Measurements from ENCODE around the gene TEX22.
"Not testable (repeated sequence)": the region's sequence is repeated elsewhere in the genome, so short reads cannot be mapped to it uniquely, and the experiment has no call there.

The TEX22 gene

DNA sequence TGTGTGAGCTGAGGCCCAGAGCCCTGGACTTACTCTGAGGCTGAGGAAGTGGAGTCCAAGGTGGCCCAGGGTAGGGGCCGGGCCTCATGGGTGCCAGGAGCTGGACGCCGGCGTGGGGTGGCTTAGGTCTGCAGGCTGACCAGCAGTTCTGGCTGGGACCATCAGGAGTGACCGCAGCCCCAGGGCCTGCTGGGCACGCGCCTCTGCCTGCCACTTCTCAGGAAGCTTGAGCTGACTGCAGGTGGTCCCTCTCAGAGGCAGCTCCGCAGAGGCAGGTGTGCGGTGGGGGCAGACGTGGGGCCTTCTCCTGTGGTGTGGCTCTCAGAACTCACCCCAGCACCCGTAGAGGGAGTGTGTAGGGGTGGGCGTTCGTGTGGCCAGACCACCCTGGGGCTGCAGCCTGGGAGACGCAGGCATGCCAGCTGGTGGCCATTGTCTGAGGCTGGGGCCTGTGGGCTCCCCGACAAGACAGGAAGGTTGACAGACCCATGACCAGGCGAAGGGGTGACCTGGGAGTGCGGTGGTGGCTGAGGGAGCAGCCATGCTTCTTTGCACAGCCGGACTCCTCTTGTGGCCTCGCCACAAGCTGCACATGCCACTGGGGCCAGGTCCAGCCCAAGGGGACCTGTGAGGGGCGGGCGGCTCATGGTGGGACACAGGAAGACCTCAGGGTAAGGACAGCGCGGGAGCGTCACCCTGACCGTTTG, 40.0 kb upstream of the TEX22 start:
- Mint-ChIP-seq H3K27me3 (no peaks in the 10 kb centered on the region), H3K9me3 (no peaks in the 10 kb centered on the region), H3K36me3 (peaks cover 5% of the 10 kb centered on the region), H3K4me3 (no peak overlapping the region), H3K4me1 (peaks cover under 1% of the 10 kb centered on the region), H3K27ac (no peak overlapping the region)
- DNase-seq (ENCODE audit: low spot score in 2 of 2) (no peak), ATAC-seq (ENCODE audit: low read depth) (no peak)

DNA sequence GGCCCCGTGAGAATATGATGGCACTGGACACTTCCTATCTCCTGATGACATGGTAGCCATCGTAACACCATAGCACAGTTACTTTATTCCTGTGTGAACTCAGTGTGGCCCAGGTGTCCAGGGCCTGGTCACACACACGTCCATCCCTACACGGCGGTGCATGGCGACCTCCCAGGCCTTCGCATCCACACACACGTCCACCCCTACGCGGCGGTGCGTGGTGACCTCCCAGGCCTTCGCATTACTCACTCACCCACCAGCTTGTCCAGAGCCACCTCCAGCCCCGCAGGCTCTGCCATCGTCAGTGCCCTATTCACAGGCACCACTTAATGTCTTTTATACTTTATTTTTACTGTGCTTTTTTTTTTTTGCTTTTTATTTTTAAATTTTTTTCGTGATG, 39.4 kb upstream of the TEX22 start:
- Mint-ChIP-seq H3K4me1 (peaks cover 5% of the 10 kb centered on the region), H3K36me3 (peaks cover 5% of the 10 kb centered on the region), H3K9me3 (no peaks in the 10 kb centered on the region), H3K27me3 (no peaks in the 10 kb centered on the region), H3K27ac (no peak overlapping the region), H3K4me3 (no peak overlapping the region)
- ATAC-seq (ENCODE audit: low read depth) (no peak), DNase-seq (ENCODE audit: low spot score in 2 of 2) (no peak)

DNA sequence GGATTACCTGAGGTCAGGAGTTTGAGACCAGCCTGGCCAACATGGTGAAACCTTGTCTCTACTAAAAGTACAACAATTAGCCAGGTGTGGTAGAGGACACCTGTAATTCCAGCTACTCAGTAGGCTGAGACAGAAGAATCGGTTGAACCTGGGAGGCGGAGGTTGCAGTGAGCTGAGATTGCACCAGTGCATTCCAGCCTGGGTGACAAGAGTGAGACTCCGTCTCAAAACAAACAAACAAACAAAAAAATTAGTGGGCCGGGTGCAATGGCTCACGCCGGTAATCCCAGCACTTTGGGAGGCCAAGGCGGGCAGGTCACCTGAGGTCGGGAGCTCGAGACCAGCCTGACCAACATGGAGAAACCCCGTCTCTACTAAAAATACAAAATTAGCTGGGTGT, 36.9 kb upstream of the TEX22 start:
- H3K4me3 Mint-ChIP-seq; ATAC-seq (ENCODE audit: low read depth); H3K27me3 Mint-ChIP-seq; H3K36me3 Mint-ChIP-seq; H3K4me1 Mint-ChIP-seq; DNase-seq (ENCODE audit: low spot score in 2 of 2); H3K27ac Mint-ChIP-seq; H3K9me3 Mint-ChIP-seq: not testable (repeated sequence)

DNA sequence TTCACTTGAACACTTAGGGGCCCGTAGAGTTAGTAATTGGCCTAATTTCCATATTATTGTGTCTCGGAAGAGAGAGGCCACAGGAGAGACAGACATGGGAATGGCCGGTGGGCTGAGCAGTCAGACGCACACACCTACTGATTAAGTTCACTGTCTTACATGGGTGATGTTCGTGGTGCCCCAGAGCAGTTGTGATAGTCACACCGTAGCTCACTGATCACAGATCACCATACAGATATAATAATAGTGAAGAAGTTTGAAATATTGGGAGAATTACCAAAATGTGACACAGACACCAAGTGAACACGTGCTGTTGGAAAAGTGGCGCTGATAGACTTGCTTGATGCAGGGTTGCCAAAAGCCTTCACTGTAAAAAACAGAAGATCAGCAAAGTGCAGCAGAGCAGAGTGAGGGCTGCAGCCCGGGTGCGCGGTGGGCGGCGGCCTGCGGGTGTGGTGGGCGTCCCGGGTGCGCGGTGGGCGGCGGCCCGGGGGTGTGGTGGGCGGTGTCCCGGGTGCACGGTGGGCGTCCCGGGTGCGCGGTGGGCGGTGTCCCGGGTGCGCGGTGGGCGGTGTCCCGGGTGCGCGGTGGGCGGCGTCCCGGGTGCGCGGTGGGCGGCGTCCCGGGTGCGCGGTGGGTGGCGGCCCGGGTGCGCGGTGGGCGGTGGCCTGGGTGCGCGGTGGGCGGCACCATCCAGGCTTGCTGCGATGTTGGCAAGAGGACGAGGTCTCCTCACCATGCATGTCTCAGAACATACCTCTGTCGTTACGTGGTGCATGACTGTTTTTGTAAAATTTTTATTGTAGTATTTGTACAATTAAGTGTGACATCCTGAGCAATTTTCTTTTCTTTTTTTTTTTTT, 34.3 kb upstream of the TEX22 start:
- ATAC-seq (ENCODE audit: low read depth), result peak; percentile 80
- H3K4me1 Mint-ChIP-seq, result peaks cover 7% of the 10 kb centered on the region
- H3K4me3 Mint-ChIP-seq, result peak overlapping the region; percentile 84
- H3K36me3 Mint-ChIP-seq, result peaks cover 5% of the 10 kb centered on the region
- peak overlapping the region; percentile 62 for H3K27ac Mint-ChIP-seq
- H3K27me3 Mint-ChIP-seq, result no peaks in the 10 kb centered on the region
- no peaks in the 10 kb centered on the region for H3K9me3 Mint-ChIP-seq
- DNase-seq (ENCODE audit: low spot score in 2 of 2), result peak in 1 of 2 donors; percentile 53

DNA sequence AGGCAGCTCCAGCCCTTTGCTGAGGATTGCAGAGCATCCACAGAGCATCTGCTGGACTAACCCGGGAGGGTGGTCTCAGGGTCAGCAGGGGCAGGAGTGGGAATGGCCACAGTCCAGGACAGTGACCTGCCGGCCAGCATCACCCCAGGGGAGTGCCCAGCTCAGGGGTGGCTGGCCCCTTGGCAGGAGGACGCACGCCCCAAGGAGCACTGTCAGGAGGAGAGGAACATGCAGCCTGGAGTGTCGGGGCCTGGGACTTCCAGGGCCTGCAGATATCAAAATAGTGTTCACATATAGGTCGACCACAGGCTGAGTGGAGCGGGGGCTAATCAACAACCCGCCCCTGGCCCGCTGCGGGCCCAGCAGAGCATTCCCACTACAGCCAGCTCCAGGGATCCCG, 33.2 kb upstream of the TEX22 start:
- Mint-ChIP-seq H3K4me3 (no peak overlapping the region), H3K4me1 (peaks cover 7% of the 10 kb centered on the region)

DNA sequence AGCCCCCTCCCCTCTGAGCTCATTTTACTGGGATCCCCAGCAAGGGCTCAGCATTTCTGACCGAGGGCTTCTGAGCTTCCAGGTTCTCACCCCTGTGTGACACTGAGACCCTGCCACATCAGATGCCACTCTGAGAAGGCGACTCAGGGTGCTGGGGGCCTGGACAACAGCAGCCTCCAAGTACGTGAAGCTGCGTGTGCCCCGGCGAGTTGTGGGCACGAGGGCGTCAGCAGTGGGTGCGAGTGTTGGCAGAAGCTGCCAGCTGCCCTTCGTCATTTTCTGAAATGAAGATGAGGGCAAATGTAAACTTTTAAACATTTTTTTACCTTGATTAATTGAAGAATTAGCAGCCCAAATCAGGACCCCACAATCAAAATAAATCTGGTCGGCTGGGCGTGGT, 32.7 kb upstream of the TEX22 start:
- Mint-ChIP-seq H3K27ac (no peak overlapping the region), H3K4me3 (no peak overlapping the region), H3K36me3 (peaks cover 5% of the 10 kb centered on the region), H3K4me1 (peaks cover 7% of the 10 kb centered on the region), H3K27me3 (no peaks in the 10 kb centered on the region), H3K9me3 (no peaks in the 10 kb centered on the region)
- DNase-seq (ENCODE audit: low spot score in 2 of 2) (no peak), ATAC-seq (ENCODE audit: low read depth) (no peak)

More for the DNA sequence above, 33.2 kb upstream of the TEX22 start:
- DNase-seq (ENCODE audit: low spot score in 2 of 2) (no peak), ATAC-seq (ENCODE audit: low read depth) (no peak)
- Mint-ChIP-seq H3K36me3 (peaks cover 5% of the 10 kb centered on the region), H3K9me3 (no peaks in the 10 kb centered on the region), H3K27me3 (no peaks in the 10 kb centered on the region), H3K27ac (no peak overlapping the region)

DNA sequence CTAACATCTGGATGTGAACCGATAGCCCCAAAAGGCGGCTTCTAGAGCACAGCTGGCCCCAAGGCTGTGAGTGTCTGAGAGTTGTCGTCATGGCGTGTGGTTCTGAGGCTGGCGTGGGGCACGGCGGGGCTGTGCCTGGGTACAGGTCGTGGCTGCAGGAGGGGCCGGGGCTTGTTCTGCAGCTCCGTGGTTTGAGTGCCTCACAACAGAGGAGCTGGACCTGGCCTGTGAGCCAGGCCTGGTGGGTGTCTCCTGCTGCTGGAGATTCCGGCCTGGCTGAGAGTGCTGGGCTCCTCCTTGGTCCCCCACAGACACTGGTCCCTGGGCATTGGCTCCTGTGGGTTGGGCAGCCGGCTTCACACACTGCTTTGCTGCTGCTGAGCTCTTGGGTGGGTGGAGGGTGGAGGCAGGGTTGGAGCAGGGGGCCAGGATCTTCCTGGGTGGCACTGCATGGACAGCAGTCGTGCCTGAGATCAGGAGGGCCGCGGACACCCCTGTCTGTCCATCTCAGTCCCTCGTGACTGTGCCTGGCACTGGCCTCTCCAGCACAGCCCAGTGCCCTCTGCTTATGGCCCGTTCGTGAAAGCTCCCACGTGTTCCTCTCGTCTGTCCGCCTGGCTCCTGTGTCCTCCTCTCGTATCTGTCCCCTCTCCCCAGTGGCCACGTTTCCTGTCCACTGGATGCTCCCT, 31.8 kb upstream of the TEX22 start:
- H3K4me1 Mint-ChIP-seq, result peaks cover 10% of the 10 kb centered on the region
- H3K36me3 Mint-ChIP-seq, result peaks cover 2% of the 10 kb centered on the region
- DNase-seq (ENCODE audit: low spot score in 2 of 2) (no peak), ATAC-seq (ENCODE audit: low read depth) (no peak)
- no peak overlapping the region for H3K27ac Mint-ChIP-seq
- H3K27me3 Mint-ChIP-seq, result no peaks in the 10 kb centered on the region
- no peaks in the 10 kb centered on the region for H3K9me3 Mint-ChIP-seq
- H3K4me3 Mint-ChIP-seq, result no peak overlapping the region

DNA sequence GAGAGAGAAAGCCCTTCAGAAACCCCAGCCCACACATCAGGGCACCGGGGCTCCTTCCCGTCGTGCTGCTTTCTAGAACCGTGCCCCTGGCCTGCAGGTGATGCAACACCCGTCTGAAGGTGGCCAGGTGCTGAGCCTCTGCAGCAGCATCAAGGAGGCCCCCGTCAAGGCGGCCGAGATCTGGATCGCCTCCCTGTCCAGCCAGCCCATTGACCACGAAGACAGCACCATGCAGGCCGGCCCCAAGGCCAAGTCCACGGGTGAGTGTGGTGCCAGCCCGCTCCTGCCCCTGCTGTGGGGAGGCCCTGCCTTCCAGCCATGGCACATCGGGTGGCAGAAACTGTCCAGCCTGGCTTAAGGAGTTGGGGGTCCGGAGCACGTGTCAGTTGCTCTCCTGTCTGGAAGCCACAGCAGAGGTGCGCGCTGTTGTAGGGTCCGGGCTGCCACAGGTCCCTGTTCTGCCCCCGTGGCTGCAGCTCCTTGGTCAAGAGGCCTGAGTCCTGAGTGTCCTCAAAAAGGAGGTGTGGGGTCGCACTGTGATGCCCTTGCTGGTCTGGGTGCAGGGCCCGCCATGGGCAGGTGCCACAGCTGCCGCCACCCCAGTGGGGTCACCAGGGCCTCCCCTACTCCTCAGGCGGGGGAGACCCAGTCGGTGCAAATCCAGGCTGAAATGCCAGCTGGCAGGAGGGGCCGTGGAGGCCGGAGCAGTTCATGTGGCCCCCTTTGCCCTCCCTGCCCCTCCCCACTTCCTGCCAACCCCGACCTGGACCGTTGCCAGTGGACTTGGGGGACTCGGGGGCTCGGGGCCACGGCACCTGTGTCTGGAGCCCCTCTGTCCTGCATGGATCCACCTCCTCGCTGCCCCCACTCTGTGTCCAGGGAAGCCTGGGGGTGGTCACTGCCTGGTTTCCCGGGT, 31.0 kb upstream of the TEX22 start:
- peaks cover 2% of the 10 kb centered on the region for H3K36me3 Mint-ChIP-seq
- peaks cover 10% of the 10 kb centered on the region for H3K4me1 Mint-ChIP-seq
- DNase-seq (ENCODE audit: low spot score in 2 of 2) (no peak), ATAC-seq (ENCODE audit: low read depth) (no peak)
- no peak overlapping the region for H3K4me3 Mint-ChIP-seq
- no peaks in the 10 kb centered on the region for H3K27me3 Mint-ChIP-seq
- no peaks in the 10 kb centered on the region for H3K9me3 Mint-ChIP-seq
- no peak overlapping the region for H3K27ac Mint-ChIP-seq

DNA sequence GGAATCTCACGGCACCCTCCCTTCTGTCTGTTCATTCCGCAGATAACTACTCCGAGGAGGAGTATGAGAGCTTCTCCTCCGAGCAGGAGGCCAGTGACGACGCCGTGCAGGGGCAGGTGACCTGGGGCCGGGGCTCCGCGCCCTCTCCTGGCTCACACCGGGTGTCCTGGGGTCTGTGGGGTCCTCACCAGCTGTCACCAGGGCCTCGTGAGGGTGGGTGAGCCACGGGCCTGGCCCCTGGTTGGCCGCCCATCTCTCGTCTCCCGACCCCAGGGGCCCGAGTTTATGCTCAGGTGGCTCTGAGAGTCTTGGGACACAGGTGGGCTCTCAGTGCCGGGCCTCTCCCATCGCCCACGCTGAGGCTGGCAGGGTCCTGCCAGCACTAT, 30.3 kb upstream of the TEX22 start:
- Mint-ChIP-seq H3K27ac (no peak overlapping the region), H3K9me3 (no peaks in the 10 kb centered on the region), H3K4me3 (no peak overlapping the region), H3K27me3 (no peaks in the 10 kb centered on the region), H3K36me3 (peaks cover 2% of the 10 kb centered on the region), H3K4me1 (peaks cover 10% of the 10 kb centered on the region)
- DNase-seq (ENCODE audit: low spot score in 2 of 2) (no peak), ATAC-seq (ENCODE audit: low read depth) (no peak)

DNA sequence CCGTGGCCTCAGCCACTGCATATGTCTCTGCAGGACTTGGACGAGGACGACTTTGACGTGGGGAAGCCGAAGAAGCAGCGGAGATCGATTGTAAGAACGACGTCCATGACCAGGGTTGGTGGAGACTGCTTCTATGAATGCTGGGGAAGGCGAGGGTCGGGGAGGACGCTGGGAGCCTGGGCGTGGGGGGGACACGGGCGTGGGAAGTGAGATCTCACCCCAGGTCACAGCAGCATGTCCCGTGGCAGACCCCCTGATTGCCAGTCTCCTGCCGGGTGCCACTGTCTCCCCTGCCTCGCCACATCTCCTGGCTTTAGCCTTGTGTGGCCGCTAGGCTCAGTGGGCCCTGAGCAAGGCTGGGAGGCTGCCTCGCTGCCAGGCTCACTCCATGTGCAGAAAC, 29.9 kb upstream of the TEX22 start:
- no peak overlapping the region for H3K4me3 Mint-ChIP-seq
- peaks cover 2% of the 10 kb centered on the region for H3K36me3 Mint-ChIP-seq
- H3K4me1 Mint-ChIP-seq, result peaks cover 10% of the 10 kb centered on the region
- DNase-seq (ENCODE audit: low spot score in 2 of 2) (no peak), ATAC-seq (ENCODE audit: low read depth) (no peak)
- H3K27ac Mint-ChIP-seq, result no peak overlapping the region
- no peaks in the 10 kb centered on the region for H3K9me3 Mint-ChIP-seq
- no peaks in the 10 kb centered on the region for H3K27me3 Mint-ChIP-seq

DNA sequence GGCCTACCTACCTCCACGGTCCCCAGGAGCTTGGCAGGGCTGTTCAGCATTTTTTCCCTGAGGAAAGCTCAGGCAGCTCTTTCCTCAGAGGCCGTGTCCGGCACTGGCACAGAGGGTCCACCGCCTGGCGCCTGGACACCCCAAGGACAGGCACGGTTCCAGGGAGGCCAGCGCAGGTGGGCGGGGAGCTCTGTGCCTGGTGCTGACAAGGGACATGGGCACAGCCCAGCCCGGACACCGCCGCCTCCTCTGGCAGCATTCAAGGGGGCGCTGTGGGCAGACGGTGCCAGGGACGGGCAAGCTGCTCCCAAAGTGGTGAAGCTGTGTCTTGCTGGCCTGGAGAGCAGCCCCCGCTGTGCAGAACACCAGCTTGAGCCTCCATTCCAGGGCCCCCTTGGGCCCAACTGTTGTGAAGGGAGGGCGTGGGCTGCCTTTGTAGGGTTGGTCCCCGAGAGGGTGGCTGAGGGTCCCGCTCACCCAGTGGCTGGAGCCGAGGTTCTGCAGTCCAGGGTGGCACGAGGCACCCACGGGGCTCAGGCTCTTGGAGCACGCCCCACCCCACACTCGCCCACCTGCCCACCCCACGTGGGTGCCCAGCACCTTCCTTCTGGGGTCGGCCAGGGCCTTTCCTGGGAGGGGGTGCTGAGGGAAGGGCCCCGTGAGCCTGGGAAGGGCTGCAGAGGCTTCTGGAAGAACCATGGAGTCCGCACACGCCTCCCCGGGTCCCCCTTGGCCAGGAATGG, 29.3 kb upstream of the TEX22 start:
- no peak overlapping the region for H3K4me3 Mint-ChIP-seq
- no peak for DNase-seq (ENCODE audit: low spot score in 2 of 2)
- no peak for ATAC-seq (ENCODE audit: low read depth)
- no peak overlapping the region for H3K27ac Mint-ChIP-seq
- H3K27me3 Mint-ChIP-seq, result no peaks in the 10 kb centered on the region
- H3K9me3 Mint-ChIP-seq, result no peaks in the 10 kb centered on the region
- peaks cover 3% of the 10 kb centered on the region for H3K4me1 Mint-ChIP-seq
- peaks cover 2% of the 10 kb centered on the region for H3K36me3 Mint-ChIP-seq

DNA sequence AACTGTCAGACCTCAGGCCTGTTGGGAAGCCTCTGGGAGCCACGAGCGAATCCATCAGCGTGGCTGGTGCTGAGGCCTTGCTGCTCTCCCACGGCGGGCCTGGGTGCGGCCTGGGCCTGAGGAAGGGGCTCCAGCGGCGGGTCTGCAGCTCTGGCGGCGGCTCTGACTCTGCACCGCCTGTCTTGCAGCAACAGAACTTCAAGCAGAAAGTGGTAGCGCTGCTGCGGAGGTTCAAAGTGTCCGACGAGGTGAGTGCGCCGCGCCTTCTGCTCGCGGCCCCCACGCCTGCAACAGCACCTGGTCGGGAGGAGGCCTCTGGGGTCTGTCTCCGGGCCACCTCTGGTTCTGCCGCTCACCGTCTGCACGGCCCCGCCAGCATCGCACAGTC, 28.7 kb upstream of the TEX22 start:
- no peak for DNase-seq (ENCODE audit: low spot score in 2 of 2)
- H3K36me3 Mint-ChIP-seq, result peaks cover 2% of the 10 kb centered on the region
- no peak for ATAC-seq (ENCODE audit: low read depth)
- peaks cover 3% of the 10 kb centered on the region for H3K4me1 Mint-ChIP-seq
- no peak overlapping the region for H3K27ac Mint-ChIP-seq
- H3K27me3 Mint-ChIP-seq, result no peaks in the 10 kb centered on the region
- no peak overlapping the region for H3K4me3 Mint-ChIP-seq
- no peaks in the 10 kb centered on the region for H3K9me3 Mint-ChIP-seq

DNA sequence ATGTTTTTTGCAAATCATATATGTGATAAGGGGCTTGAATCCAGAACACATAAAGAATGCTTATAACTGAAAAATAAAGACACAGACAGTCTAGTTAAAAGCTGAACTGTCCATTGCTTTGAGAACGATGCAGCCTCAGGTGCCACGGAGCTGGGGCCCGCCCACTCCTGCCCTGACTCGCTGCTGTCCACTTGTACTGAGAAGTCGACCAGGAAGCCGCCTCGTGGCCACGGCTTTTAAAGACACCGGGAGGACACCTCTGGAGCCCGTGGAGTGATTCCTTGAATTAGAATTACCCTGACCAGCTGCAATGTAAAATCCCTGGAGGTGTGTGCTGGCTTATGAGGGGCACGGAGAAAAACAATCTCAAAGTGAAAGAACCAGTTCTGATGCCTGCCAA, 23.9 kb upstream of the TEX22 start:
- peaks cover 2% of the 10 kb centered on the region for H3K36me3 Mint-ChIP-seq
- peaks cover 8% of the 10 kb centered on the region for H3K4me1 Mint-ChIP-seq
- H3K9me3 Mint-ChIP-seq, result peaks cover 1% of the 10 kb centered on the region
- H3K27me3 Mint-ChIP-seq, result no peaks in the 10 kb centered on the region
- ATAC-seq (ENCODE audit: low read depth) (no peak), DNase-seq (ENCODE audit: low spot score in 2 of 2) (no peak)
- H3K27ac Mint-ChIP-seq, result no peak overlapping the region
- no peak overlapping the region for H3K4me3 Mint-ChIP-seq

All from memory B cell (primary cell).